ENCODE results near the gene OR5B21.

The OR5B21 gene

GRCh38 chr11:58497951-58498350 is 10.0 kb downstream of the OR5B21 start:
- no peak for DNase-seq (ENCODE audit: extremely low read depth, low read depth)
- no peak overlapping the region for H3K4me3 ChIP-seq (replicated peaks; ENCODE audit: low read depth, low read length)
- no peak for TF ChIP-seq CTCF (IDR thresholded peaks at IDR 0.05; ENCODE audit: low read depth, low read length, missing control alignments)

- peak; percentile 5 for TF ChIP-seq CTCF (IDR thresholded peaks at IDR 0.05; ENCODE audit: low read depth, low read length, missing control alignments)
- no peak for DNase-seq (ENCODE audit: extremely low read depth, low read depth)
These were observed 12.0 kb downstream of the OR5B21 start for GRCh38 chr11:58495906-58496305.

GRCh38 chr11:58494101-58494500 is 13.8 kb downstream of the OR5B21 start:
- no peak for TF ChIP-seq CTCF (IDR thresholded peaks at IDR 0.05; ENCODE audit: low read depth, low read length, missing control alignments)
- no peak overlapping the region for H3K4me3 ChIP-seq (replicated peaks; ENCODE audit: low read depth, low read length)
- no peak for DNase-seq (ENCODE audit: extremely low read depth, low read depth)

More at GRCh38 chr11:58495906-58496305, 12.0 kb downstream of the OR5B21 start:
- no peak overlapping the region for H3K4me3 ChIP-seq (replicated peaks; ENCODE audit: low read depth, low read length)

GRCh38 chr11:58493676-58494075 is 14.2 kb downstream of the OR5B21 start:
- DNase-seq (ENCODE audit: extremely low read depth, low read depth), result no peak
- H3K4me3 ChIP-seq (replicated peaks; ENCODE audit: low read depth, low read length), result no peak overlapping the region
- TF ChIP-seq CTCF (IDR thresholded peaks at IDR 0.05; ENCODE audit: low read depth, low read length, missing control alignments), result no peak

GRCh38 chr11:58490827-58491226 is 17.1 kb downstream of the OR5B21 start:
- no peak overlapping the region for H3K4me3 ChIP-seq (replicated peaks; ENCODE audit: low read depth, low read length)
- no peak for DNase-seq (ENCODE audit: extremely low read depth, low read depth)
- no peak for TF ChIP-seq CTCF (IDR thresholded peaks at IDR 0.05; ENCODE audit: low read depth, low read length, missing control alignments)

- no peak for DNase-seq (ENCODE audit: extremely low read depth, low read depth)
- H3K4me3 ChIP-seq (replicated peaks; ENCODE audit: low read depth, low read length), result no peak overlapping the region
- no peak for TF ChIP-seq CTCF (IDR thresholded peaks at IDR 0.05; ENCODE audit: low read depth, low read length, missing control alignments)
These were observed 20.7 kb downstream of the OR5B21 start for GRCh38 chr11:58487170-58487569.

- no peak overlapping the region for H3K4me3 ChIP-seq (replicated peaks; ENCODE audit: low read depth, low read length)
- DNase-seq (ENCODE audit: extremely low read depth, low read depth), result no peak
- TF ChIP-seq CTCF (IDR thresholded peaks at IDR 0.05; ENCODE audit: low read depth, low read length, missing control alignments), result no peak
These were observed 21.9 kb downstream of the OR5B21 start for GRCh38 chr11:58485961-58486360.
